Measurements from ENCODE around the gene OTOG. TPM values are rescaled to one million over a fixed set of nuclear protein-coding genes. Genes with fewer than 3 reads are reported as not detected.

Gene OTOG
- total RNA-seq, 1 donor from 2014 or later: not detected

DNA sequence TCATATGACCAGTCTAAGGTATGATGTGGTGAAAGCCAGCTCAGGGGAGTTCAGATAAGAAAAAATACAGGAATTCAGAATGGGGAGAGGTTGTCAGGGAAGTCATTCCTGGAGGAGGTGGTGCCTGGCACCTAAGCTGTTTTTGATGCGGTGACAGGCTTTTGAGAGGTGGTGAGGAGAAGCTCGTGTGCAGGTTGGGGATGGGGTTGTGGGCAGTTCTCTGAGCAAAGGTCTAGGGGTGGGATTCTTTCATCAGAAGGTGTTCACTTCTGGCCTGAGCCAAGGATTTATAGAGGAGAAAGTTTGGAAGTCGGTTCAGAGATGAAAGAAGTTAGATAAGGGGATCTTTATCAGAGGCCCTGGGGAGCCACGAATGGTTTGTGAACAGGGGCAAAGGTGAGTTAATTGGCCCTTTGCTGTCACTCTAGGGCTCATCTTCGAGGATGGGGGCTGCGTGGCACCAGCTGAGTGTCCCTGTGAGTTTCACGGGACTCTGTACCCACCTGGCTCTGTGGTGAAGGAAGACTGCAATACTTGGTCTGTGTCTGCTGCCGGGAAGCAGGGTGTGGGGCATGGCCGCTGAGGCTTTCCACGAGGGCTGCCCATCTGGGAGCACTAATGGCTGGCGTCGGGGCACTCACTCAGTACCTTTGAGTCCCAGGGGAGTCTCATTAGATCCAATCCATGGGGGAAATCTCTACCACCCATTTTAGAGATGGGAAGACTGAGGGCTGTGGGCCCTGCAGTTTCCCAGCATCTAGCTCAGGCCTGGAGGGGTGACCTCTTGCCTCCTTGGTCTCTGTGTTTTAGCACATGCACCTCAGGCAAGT lies 13.4 kb downstream of the OTOG start:
- Histone ChIP-seq H3K27me3 (ENCODE audit: control insufficient read depth, insufficient read depth, low read length) (peaks cover 7% of the 10 kb centered on the region), H3K36me3 (ENCODE audit: control insufficient read depth, insufficient read depth, low read length) (no peaks in the 10 kb centered on the region), H3K4me3 (ENCODE audit: low read depth, low read length) (no peak overlapping the region)
- TF ChIP-seq, protein P1, sequence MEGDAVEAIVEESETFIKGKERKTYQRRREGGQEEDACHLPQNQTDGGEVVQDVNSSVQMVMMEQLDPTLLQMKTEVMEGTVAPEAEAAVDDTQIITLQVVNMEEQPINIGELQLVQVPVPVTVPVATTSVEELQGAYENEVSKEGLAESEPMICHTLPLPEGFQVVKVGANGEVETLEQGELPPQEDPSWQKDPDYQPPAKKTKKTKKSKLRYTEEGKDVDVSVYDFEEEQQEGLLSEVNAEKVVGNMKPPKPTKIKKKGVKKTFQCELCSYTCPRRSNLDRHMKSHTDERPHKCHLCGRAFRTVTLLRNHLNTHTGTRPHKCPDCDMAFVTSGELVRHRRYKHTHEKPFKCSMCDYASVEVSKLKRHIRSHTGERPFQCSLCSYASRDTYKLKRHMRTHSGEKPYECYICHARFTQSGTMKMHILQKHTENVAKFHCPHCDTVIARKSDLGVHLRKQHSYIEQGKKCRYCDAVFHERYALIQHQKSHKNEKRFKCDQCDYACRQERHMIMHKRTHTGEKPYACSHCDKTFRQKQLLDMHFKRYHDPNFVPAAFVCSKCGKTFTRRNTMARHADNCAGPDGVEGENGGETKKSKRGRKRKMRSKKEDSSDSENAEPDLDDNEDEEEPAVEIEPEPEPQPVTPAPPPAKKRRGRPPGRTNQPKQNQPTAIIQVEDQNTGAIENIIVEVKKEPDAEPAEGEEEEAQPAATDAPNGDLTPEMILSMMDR (IDR thresholded peaks at IDR 0.05; ENCODE audit: insufficient read depth, low read length, poor library complexity, severe bottlenecking): no peak
- no peak for DNase-seq (ENCODE audit: low read depth)

GRCh38 chr11:17561111-17561415 lies 14.0 kb downstream of the OTOG start:
- Histone ChIP-seq H3K4me3 (ENCODE audit: low read depth, low read length) (no peak overlapping the region), H3K36me3 (ENCODE audit: control insufficient read depth, insufficient read depth, low read length) (no peaks in the 10 kb centered on the region), H3K27me3 (ENCODE audit: control insufficient read depth, insufficient read depth, low read length) (peaks cover 5% of the 10 kb centered on the region)
- no peak for DNase-seq (ENCODE audit: low read depth)
- TF ChIP-seq, protein P1 (IDR thresholded peaks at IDR 0.05; ENCODE audit: insufficient read depth, low read length, poor library complexity, severe bottlenecking): no peak

DNA sequence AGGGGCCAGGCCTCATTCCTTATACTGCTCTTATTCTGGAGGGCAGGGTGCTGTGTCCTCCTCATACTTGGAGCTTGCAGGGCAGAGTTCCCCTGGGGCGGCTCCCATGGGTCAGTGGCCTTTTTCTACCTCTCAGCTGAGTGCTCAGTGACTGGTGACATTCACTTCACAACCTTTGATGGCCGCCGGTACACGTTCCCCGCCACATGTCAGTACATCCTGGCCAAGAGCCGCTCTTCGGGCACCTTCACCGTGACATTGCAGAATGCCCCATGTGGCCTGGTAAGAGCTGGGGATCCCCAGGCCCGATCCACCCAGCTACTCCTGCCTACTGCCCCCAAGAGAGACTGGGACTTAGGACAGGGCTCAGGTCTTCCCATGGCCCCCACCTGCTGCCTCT lies 14.5 kb downstream of the OTOG start:
- TF ChIP-seq, protein P1 (IDR thresholded peaks at IDR 0.05; ENCODE audit: insufficient read depth, low read length, poor library complexity, severe bottlenecking): no peak
- no peak for DNase-seq (ENCODE audit: low read depth)

GRCh38 chr11:17563231-17563646 lies 16.2 kb downstream of the OTOG start:
- TF ChIP-seq, protein P1 (IDR thresholded peaks at IDR 0.05; ENCODE audit: insufficient read depth, low read length, poor library complexity, severe bottlenecking): no peak
- H3K36me3 ChIP-seq (ENCODE audit: control insufficient read depth, insufficient read depth, low read length): no peaks in the 10 kb centered on the region
- H3K27me3 ChIP-seq (ENCODE audit: control insufficient read depth, insufficient read depth, low read length): peaks cover 5% of the 10 kb centered on the region
- no peak overlapping the region for H3K4me3 ChIP-seq (ENCODE audit: low read depth, low read length)
- no peak for DNase-seq (ENCODE audit: low read depth)

More for the DNA sequence above, 14.5 kb downstream of the OTOG start:
- H3K36me3 ChIP-seq (ENCODE audit: control insufficient read depth, insufficient read depth, low read length): no peaks in the 10 kb centered on the region
- peaks cover 5% of the 10 kb centered on the region for H3K27me3 ChIP-seq (ENCODE audit: control insufficient read depth, insufficient read depth, low read length)
- no peak overlapping the region for H3K4me3 ChIP-seq (ENCODE audit: low read depth, low read length)

DNA sequence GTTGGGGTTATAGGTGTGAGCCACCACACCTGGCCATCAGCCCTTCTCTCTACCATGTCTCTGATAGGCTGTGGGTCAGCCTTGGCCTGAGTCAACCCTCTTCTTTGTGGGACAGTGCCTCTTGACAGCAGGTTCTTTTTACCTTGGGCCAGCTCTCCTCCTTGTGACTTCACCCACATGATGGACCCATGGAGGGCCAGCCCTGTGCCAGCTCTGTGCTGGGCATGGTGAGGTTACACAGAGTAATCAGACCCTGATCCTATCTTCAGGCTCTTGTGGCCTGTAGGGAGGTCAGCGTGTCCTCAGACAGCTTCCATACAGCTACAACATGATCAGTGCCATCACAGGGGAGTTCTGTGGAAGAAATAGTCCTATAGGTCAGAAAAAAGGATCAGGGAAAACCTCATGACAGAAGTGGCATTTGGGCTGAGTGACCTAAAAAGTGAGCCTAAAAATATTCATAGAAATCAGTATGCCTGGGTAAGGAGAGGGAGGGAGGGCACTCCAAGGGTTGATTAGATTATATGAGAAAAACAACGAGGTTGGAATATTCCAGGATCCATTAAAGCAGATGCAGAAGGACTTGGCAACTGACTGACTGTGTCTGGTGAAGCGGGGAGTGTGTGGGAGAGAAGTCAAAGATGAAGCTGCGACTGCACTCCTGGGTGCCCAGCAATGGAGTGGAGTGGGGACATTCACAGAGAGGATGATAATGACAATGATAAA lies 17.1 kb downstream of the OTOG start:
- no peak overlapping the region for H3K4me3 ChIP-seq (ENCODE audit: low read depth, low read length)
- DNase-seq (ENCODE audit: low read depth): no peak
- H3K36me3 ChIP-seq (ENCODE audit: control insufficient read depth, insufficient read depth, low read length): no peaks in the 10 kb centered on the region
- TF ChIP-seq, protein P1 (IDR thresholded peaks at IDR 0.05; ENCODE audit: insufficient read depth, low read length, poor library complexity, severe bottlenecking): no peak
- H3K27me3 ChIP-seq (ENCODE audit: control insufficient read depth, insufficient read depth, low read length): peaks cover 7% of the 10 kb centered on the region

Measured in kidney epithelial cell (primary cell).